HepG2 (cell line): ENCODE measurements around the gene VPS4A. TPM values are rescaled to one million over a fixed set of nuclear protein-coding genes. Genes with fewer than 3 reads are reported as not detected.

Experiments
- AKAP8 ChIP-seq: sonication (generic); formaldehyde crosslinking; IDR thresholded peaks from 2 replicates; pipeline ENCODE4 v1.5.1; 2020; ENCODE audit warnings: mild to moderate bottlenecking, missing genetic modification reagents
- ATF4 ChIP-seq, 2 experiments: fragments of 450-650 bp in 1 of 2; sonication (generic) in 1 of 2; formaldehyde crosslinking; IDR thresholded peaks; 2 replicates each; pipeline versions ENCODE4 v1.5.0 to v1.8.0; 2020 to 2022; ENCODE audit warnings: mild to moderate bottlenecking in 1 of 2, missing genetic modification reagents in 1 of 2
- CBX5 ChIP-seq: sonication (generic); formaldehyde crosslinking; IDR thresholded peaks from 2 replicates; pipeline ENCODE4 v1.4.0; 2020; ENCODE audit warnings: missing genetic modification reagents, borderline replicate concordance
- CHD4 ChIP-seq: fragments of 200-600 bp; sonication (generic); IDR thresholded peaks from 2 replicates; pipeline ENCODE4 v1.7.0; 2017; ENCODE audit warnings: mild to moderate bottlenecking, low read length, borderline replicate concordance
- FUBP1 ChIP-seq: sonication (generic); formaldehyde crosslinking; IDR thresholded peaks from 2 replicates; pipeline ENCODE4 v1.5.1; 2020; ENCODE audit warnings: missing genetic modification reagents, mild to moderate bottlenecking, borderline replicate concordance
- HNRNPK ChIP-seq: fragments of 200-400 bp; formaldehyde crosslinking; IDR thresholded peaks from 2 replicates; pipeline ENCODE4 v1.6.1; 2018; ENCODE audit warnings: low read length, low read depth, moderate library complexity, mild to moderate bottlenecking; ENCODE audit not compliant: poor library complexity, severe bottlenecking
- HOXA5 ChIP-seq: sonication (generic); formaldehyde crosslinking; IDR thresholded peaks from 2 replicates; pipeline ENCODE4 v1.4.0; 2020; ENCODE audit warnings: missing genetic modification reagents
- MAFK ChIP-seq, 2 experiments: IDR thresholded peaks in 1 of 2; conservative IDR thresholded peaks in 1 of 2; 2 replicates each; pipeline ENCODE4 v1.6.1; 2011; ENCODE audit warnings: improper control_type of control experiment in 2 of 2, low read length in 2 of 2
- MTA3 ChIP-seq: sonication (generic); formaldehyde crosslinking; IDR thresholded peaks from 2 replicates; pipeline ENCODE4 v1.4.0; 2020; ENCODE audit warnings: missing genetic modification reagents
- NCOA1 ChIP-seq: sonication (generic); formaldehyde crosslinking; IDR thresholded peaks from 2 replicates; pipeline ENCODE4 v1.9.0; 2021; ENCODE audit warnings: missing genetic modification reagents
- NFAT5 ChIP-seq: sonication (generic); formaldehyde crosslinking; IDR thresholded peaks from 2 replicates; pipeline ENCODE4 v1.4.0; 2020; ENCODE audit warnings: missing genetic modification reagents
- PLSCR1 ChIP-seq: sonication (generic); formaldehyde crosslinking; IDR thresholded peaks from 2 replicates; pipeline ENCODE4 v1.5.0; 2020; ENCODE audit warnings: missing genetic modification reagents, mild to moderate bottlenecking, borderline replicate concordance
- RCOR2 ChIP-seq: IDR thresholded peaks from 2 replicates; pipeline ENCODE4 v1.6.1; 2016; ENCODE audit warnings: missing biosample characterization, missing genetic modification reagents
- TMF1 ChIP-seq: sonication (generic); formaldehyde crosslinking; IDR thresholded peaks from 2 replicates; pipeline ENCODE4 v1.8.1; 2022; ENCODE audit warnings: low read depth, missing genetic modification reagents
- ZNF549 ChIP-seq: sonication (generic); formaldehyde crosslinking; IDR thresholded peaks from 2 replicates; pipeline ENCODE4 v1.5.0; 2020; ENCODE audit warnings: missing genetic modification reagents
- ZNF558 ChIP-seq: sonication (generic); formaldehyde crosslinking; IDR thresholded peaks from 2 replicates; pipeline ENCODE4 v1.9.0; 2022; ENCODE audit warnings: mild to moderate bottlenecking, missing genetic modification reagents, borderline replicate concordance
- ZNF816 ChIP-seq: sonication (generic); formaldehyde crosslinking; IDR thresholded peaks from 2 replicates; pipeline ENCODE4 v1.8.0; 2022; ENCODE audit warnings: missing genetic modification reagents, mild to moderate bottlenecking, borderline replicate concordance
- ZNF841 ChIP-seq: sonication (generic); formaldehyde crosslinking; IDR thresholded peaks from 2 replicates; pipeline ENCODE4 v1.8.1; 2023; ENCODE audit warnings: missing genetic modification reagents, borderline replicate concordance
- polyA plus RNA-seq, 8 experiments: library from polyadenylated mRNA; depleted of rRNA in 3 of 8; stranded (reverse) in 7 of 8; unstranded in 1 of 8; fragments of >200 nt; fragmentation: Illumina TruSeq in 4 of 8; extraction: Trizol in 4 of 8; gene quantifications; 2 replicates each; pipeline versions ENCODE4 v1.2.1 to v1.2.3, GENCODE V29; 2011 to 2016; ENCODE audit warnings: low read depth in 4 of 8, missing spikeins in 1 of 8, mixed read lengths in 1 of 8; ENCODE audit not compliant: insufficient read depth in 1 of 8
- total RNA-seq, 5 experiments: library from RNA; depleted of rRNA; stranded (reverse); fragments of >200 nt; fragmentation: Illumina TruSeq; extraction: Trizol; gene quantifications; 2 replicates each; pipeline ENCODE4 v1.2.3, GENCODE V29; 2016; ENCODE audit warnings: low read depth in 1 of 5

Gene VPS4A
- total and polyA plus RNA-seq, 2 of the 13 experiments (the other 11 are each of a cell fraction or from before 2014, with no cell fraction given), result 13.2 to 27.9 TPM

- TF ChIP-seq NFAT5 (CRISPR knock-in tag) (peak; percentile 68; the same call in 1 of the 2 replicates), HNRNPK (no peak), ZNF841 (CRISPR knock-in tag) (no peak), ATF4 (CRISPR knock-in tag; IDR thresholded peaks at IDR 0.05) (peak in 1 of 2 experiments; percentile 78; a peak in 2 of 4 replicates), TMF1 (CRISPR knock-in tag) (peak; percentile 84; the same call in 1 of the 2 replicates), ZNF549 (CRISPR knock-in tag) (peak; percentile 88; the same call in 1 of the 2 replicates), PLSCR1 (no peak), ZNF558 (CRISPR knock-in tag) (peak; percentile 66; the same call in 1 of the 2 replicates), AKAP8 (CRISPR knock-in tag) (peak; percentile 24; the same call in 1 of the 2 replicates), CHD4 (no peak), HOXA5 (CRISPR knock-in tag) (peak; percentile 85), NCOA1 (no peak), MAFK (conservative IDR thresholded peaks at IDR 0.05 in 1 of 2, IDR thresholded peaks at IDR 0.05 in 1 of 2; ENCODE audit: low read length in 2 of 2) (no peak), MTA3 (CRISPR knock-in tag) (no peak), CBX5 (CRISPR knock-in tag) (peak; percentile 34; the same call in 1 of the 2 replicates), ZNF816 (CRISPR knock-in tag) (peak; percentile 91; the same call in 1 of the 2 replicates), FUBP1 (CRISPR knock-in tag) (peak; percentile 35; the same call in 1 of the 2 replicates), RCOR2 (no peak)
Measured at GRCh38 chr16:69339289-69340094, 28.3 kb downstream of the VPS4A start, which contains the start of the genes COG8 and NIP7 (continued).
